Measurements from ENCODE around the gene SGIP1. TPM values are rescaled to one million over a fixed set of nuclear protein-coding genes. Genes with fewer than 3 reads are reported as not detected.

The SGIP1 gene
- total RNA-seq, 1 donor from 2014 or later: 32.8 TPM

GRCh38 chr1:66526036-66526435 is 7.9 kb upstream of the SGIP1 start:
- H3K4me3 Mint-ChIP-seq (ENCODE audit: unreplicated experiment): no peak overlapping the region

GRCh38 chr1:66526991-66527390 is 7.0 kb upstream of the SGIP1 start:
- Mint-ChIP-seq H3K36me3 (ENCODE audit: low read depth, unreplicated experiment) (no peaks in the 10 kb centered on the region), H3K9me3 (ENCODE audit: unreplicated experiment) (no peaks in the 10 kb centered on the region), H3K4me1 (ENCODE audit: unreplicated experiment) (peaks cover 5% of the 10 kb centered on the region), H3K27me3 (ENCODE audit: unreplicated experiment) (no peaks in the 10 kb centered on the region), H3K27ac (ENCODE audit: unreplicated experiment) (no peak overlapping the region), H3K4me3 (ENCODE audit: unreplicated experiment) (no peak overlapping the region)
- TF ChIP-seq, protein P1, sequence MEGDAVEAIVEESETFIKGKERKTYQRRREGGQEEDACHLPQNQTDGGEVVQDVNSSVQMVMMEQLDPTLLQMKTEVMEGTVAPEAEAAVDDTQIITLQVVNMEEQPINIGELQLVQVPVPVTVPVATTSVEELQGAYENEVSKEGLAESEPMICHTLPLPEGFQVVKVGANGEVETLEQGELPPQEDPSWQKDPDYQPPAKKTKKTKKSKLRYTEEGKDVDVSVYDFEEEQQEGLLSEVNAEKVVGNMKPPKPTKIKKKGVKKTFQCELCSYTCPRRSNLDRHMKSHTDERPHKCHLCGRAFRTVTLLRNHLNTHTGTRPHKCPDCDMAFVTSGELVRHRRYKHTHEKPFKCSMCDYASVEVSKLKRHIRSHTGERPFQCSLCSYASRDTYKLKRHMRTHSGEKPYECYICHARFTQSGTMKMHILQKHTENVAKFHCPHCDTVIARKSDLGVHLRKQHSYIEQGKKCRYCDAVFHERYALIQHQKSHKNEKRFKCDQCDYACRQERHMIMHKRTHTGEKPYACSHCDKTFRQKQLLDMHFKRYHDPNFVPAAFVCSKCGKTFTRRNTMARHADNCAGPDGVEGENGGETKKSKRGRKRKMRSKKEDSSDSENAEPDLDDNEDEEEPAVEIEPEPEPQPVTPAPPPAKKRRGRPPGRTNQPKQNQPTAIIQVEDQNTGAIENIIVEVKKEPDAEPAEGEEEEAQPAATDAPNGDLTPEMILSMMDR (IDR thresholded peaks at IDR 0.05; ENCODE audit: unreplicated experiment): no peak
- no peak for DNase-seq (ENCODE audit: low spot score)

More at GRCh38 chr1:66526036-66526435, 7.9 kb upstream of the SGIP1 start:
- no peak for DNase-seq (ENCODE audit: low spot score)
- TF ChIP-seq, protein P1 (IDR thresholded peaks at IDR 0.05; ENCODE audit: unreplicated experiment): no peak
- Mint-ChIP-seq H3K27ac (ENCODE audit: unreplicated experiment) (no peak overlapping the region), H3K9me3 (ENCODE audit: unreplicated experiment) (no peaks in the 10 kb centered on the region), H3K27me3 (ENCODE audit: unreplicated experiment) (no peaks in the 10 kb centered on the region), H3K36me3 (ENCODE audit: low read depth, unreplicated experiment) (no peaks in the 10 kb centered on the region), H3K4me1 (ENCODE audit: unreplicated experiment) (peaks cover 3% of the 10 kb centered on the region)

DNA sequence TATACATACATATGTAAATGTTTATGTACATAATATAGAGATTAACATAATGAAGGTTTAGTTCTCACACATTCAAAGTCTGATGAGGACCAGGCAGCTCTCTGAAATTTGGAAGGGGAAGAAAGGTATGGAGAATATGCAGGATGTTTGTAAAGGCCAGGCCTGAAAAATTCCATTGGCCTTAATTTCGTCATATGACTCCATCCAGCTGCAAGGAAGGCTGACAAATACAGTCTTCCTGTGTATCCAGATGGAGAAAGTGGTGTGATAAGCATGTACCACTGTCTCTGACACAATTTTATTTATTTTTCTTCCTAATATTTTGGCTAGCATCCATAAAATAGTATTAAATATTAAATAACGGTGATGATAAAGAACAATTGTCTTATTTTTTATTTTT is 6.3 kb upstream of the SGIP1 start:
- Mint-ChIP-seq H3K36me3 (ENCODE audit: low read depth, unreplicated experiment) (no peaks in the 10 kb centered on the region), H3K27me3 (ENCODE audit: unreplicated experiment) (no peaks in the 10 kb centered on the region), H3K4me1 (ENCODE audit: unreplicated experiment) (peaks cover 10% of the 10 kb centered on the region), H3K9me3 (ENCODE audit: unreplicated experiment) (no peaks in the 10 kb centered on the region), H3K4me3 (ENCODE audit: unreplicated experiment) (no peak overlapping the region), H3K27ac (ENCODE audit: unreplicated experiment) (no peak overlapping the region)
- TF ChIP-seq, protein P1 (IDR thresholded peaks at IDR 0.05; ENCODE audit: unreplicated experiment): no peak
- DNase-seq (ENCODE audit: low spot score): no peak

DNA sequence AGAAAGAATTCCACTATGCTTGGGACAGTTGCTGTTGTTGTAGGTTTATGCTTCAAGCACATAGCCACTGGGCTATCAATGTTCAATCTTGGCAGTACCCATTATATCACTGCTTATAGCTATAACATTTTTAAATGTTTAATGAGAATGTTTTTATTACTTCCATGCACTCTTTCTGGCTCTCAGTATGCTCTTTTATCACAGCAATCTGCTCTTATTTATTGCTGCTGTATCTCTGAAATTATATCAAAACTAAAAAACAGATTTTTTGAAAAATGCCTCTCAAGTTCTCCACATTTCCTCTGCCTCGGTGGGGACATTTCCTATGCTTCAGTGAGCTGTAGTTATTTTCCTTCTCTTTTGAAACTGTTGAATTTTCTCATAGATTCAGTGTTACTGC is 5.4 kb upstream of the SGIP1 start:
- H3K4me1 Mint-ChIP-seq (ENCODE audit: unreplicated experiment): peaks cover 16% of the 10 kb centered on the region
- no peak overlapping the region for H3K4me3 Mint-ChIP-seq (ENCODE audit: unreplicated experiment)
- H3K27me3 Mint-ChIP-seq (ENCODE audit: unreplicated experiment): peaks cover 2% of the 10 kb centered on the region
- no peak for DNase-seq (ENCODE audit: low spot score)
- no peaks in the 10 kb centered on the region for H3K36me3 Mint-ChIP-seq (ENCODE audit: low read depth, unreplicated experiment)
- TF ChIP-seq, protein P1 (IDR thresholded peaks at IDR 0.05; ENCODE audit: unreplicated experiment): no peak
- no peaks in the 10 kb centered on the region for H3K9me3 Mint-ChIP-seq (ENCODE audit: unreplicated experiment)
- no peak overlapping the region for H3K27ac Mint-ChIP-seq (ENCODE audit: unreplicated experiment)

- no peaks in the 10 kb centered on the region for H3K36me3 Mint-ChIP-seq (ENCODE audit: low read depth, unreplicated experiment)
- TF ChIP-seq, protein P1 (IDR thresholded peaks at IDR 0.05; ENCODE audit: unreplicated experiment): no peak
- no peak for DNase-seq (ENCODE audit: low spot score)
- H3K9me3 Mint-ChIP-seq (ENCODE audit: unreplicated experiment): no peaks in the 10 kb centered on the region
- peaks cover 2% of the 10 kb centered on the region for H3K27me3 Mint-ChIP-seq (ENCODE audit: unreplicated experiment)
- H3K4me1 Mint-ChIP-seq (ENCODE audit: unreplicated experiment): peaks cover 21% of the 10 kb centered on the region
- peak overlapping the region; percentile 81 for H3K27ac Mint-ChIP-seq (ENCODE audit: unreplicated experiment)
- H3K4me3 Mint-ChIP-seq (ENCODE audit: unreplicated experiment): no peak overlapping the region
Observed at GRCh38 chr1:66532214-66532613, 1.7 kb upstream of the SGIP1 start.

All from endothelial cell (in vitro differentiated cells).